Measurements from ENCODE around the gene TBC1D30.
A peak's percentile ranks its signal among the peaks of the same experiment; 100 is the strongest.
"Not testable (repeated sequence)": the region's sequence is repeated elsewhere in the genome, so short reads cannot be mapped to it uniquely, and the experiment has no call there.

The TBC1D30 gene

GRCh38 chr12:64800640-64801039 lies 23.8 kb upstream of the TBC1D30 start:
- Histone ChIP-seq H3K4me2 (ENCODE audit: low read depth, low read length, poor library complexity, severe bottlenecking) (no peak overlapping the region), H3K4me3 (ENCODE audit: insufficient read depth, low read length, poor library complexity, severe bottlenecking) (no peak overlapping the region), H3K9me3 (ENCODE audit: insufficient read depth, low read length) (no peaks in the 10 kb centered on the region), H3K9me2 (replicated peaks; ENCODE audit: insufficient read depth, low read length) (no peaks in the 10 kb centered on the region), H3K9ac (ENCODE audit: low read length) (no peak overlapping the region), H3K79me2 (ENCODE audit: insufficient read depth, low read length) (no peaks in the 10 kb centered on the region), H3K27ac (ENCODE audit: low read depth, low read length) (no peak overlapping the region), H4K20me1 (ENCODE audit: low read depth, low read length) (no peaks in the 10 kb centered on the region), H2AFZ (ENCODE audit: low read depth, low read length, severe bottlenecking) (no peak overlapping the region), H3K27me3 (ENCODE audit: low read length) (no peaks in the 10 kb centered on the region), H3K36me3 (ENCODE audit: low read length) (no peaks in the 10 kb centered on the region), H3F3A (ENCODE audit: insufficient read depth) (no peaks in the 10 kb centered on the region)
- no peak for TF ChIP-seq CTCF (IDR thresholded peaks at IDR 0.05; ENCODE audit: insufficient read depth, low read length, poor library complexity, severe bottlenecking)
- no peak for TF ChIP-seq EZH2phosphoT487 (conservative IDR thresholded peaks at IDR 0.05; ENCODE audit: low read length)

- no peak overlapping the region for H3K27ac ChIP-seq (ENCODE audit: low read depth, low read length)
- H3K27me3 ChIP-seq (ENCODE audit: low read length), result no peaks in the 10 kb centered on the region
- no peak for TF ChIP-seq EZH2phosphoT487 (conservative IDR thresholded peaks at IDR 0.05; ENCODE audit: low read length)
- no peak for TF ChIP-seq CTCF (IDR thresholded peaks at IDR 0.05; ENCODE audit: insufficient read depth, low read length, poor library complexity, severe bottlenecking)
- H2AFZ ChIP-seq (ENCODE audit: low read depth, low read length, severe bottlenecking), result no peak overlapping the region
- H3K36me3 ChIP-seq (ENCODE audit: low read length), result no peaks in the 10 kb centered on the region
- H4K20me1 ChIP-seq (ENCODE audit: low read depth, low read length), result no peaks in the 10 kb centered on the region
- no peak overlapping the region for H3K4me2 ChIP-seq (ENCODE audit: low read depth, low read length, poor library complexity, severe bottlenecking)
- H3K9me2 ChIP-seq (replicated peaks; ENCODE audit: insufficient read depth, low read length), result no peaks in the 10 kb centered on the region
- H3K4me3 ChIP-seq (ENCODE audit: insufficient read depth, low read length, poor library complexity, severe bottlenecking), result no peak overlapping the region
- H3F3A ChIP-seq (ENCODE audit: insufficient read depth), result no peaks in the 10 kb centered on the region
- H3K9ac ChIP-seq (ENCODE audit: low read length), result no peak overlapping the region
- H3K9me3 ChIP-seq (ENCODE audit: insufficient read depth, low read length), result no peaks in the 10 kb centered on the region
- no peaks in the 10 kb centered on the region for H3K79me2 ChIP-seq (ENCODE audit: insufficient read depth, low read length)
These were observed 23.1 kb upstream of the TBC1D30 start for GRCh38 chr12:64801381-64801780.

GRCh38 chr12:64802180-64802775 lies 22.2 kb upstream of the TBC1D30 start:
- H4K20me1 ChIP-seq (ENCODE audit: low read depth, low read length); H3K9me3 ChIP-seq (ENCODE audit: insufficient read depth, low read length); H3K79me2 ChIP-seq (ENCODE audit: insufficient read depth, low read length); H3K36me3 ChIP-seq (ENCODE audit: low read length); H3K9me2 ChIP-seq (replicated peaks; ENCODE audit: insufficient read depth, low read length); H3K4me3 ChIP-seq (ENCODE audit: insufficient read depth, low read length, poor library complexity, severe bottlenecking); H3K9ac ChIP-seq (ENCODE audit: low read length); H3K27ac ChIP-seq (ENCODE audit: low read depth, low read length); H3F3A ChIP-seq (ENCODE audit: insufficient read depth); H3K27me3 ChIP-seq (ENCODE audit: low read length); H3K4me2 ChIP-seq (ENCODE audit: low read depth, low read length, poor library complexity, severe bottlenecking); H2AFZ ChIP-seq (ENCODE audit: low read depth, low read length, severe bottlenecking): not testable (repeated sequence)
- TF ChIP-seq CTCF (IDR thresholded peaks at IDR 0.05; ENCODE audit: insufficient read depth, low read length, poor library complexity, severe bottlenecking), result peak; percentile 59

Measured in SU-DHL-6 (cell line).